Neural cell (in vitro differentiated cells): Measurements from ENCODE around the gene TACC2. TPM values are rescaled to one million over a fixed set of nuclear protein-coding genes. Genes with fewer than 3 reads are reported as not detected.

Experiments used
- H2AFZ ChIP-seq: fragments of 200-600, 300-800 bp; sonication (generic), shearing (Covaris generic); 2 replicates; pipeline ENCODE4 v1.6.0; 2014; ENCODE audit warnings: low read depth, mild to moderate bottlenecking, antibody characterized with exemption, low read length, moderate library complexity
- H3F3A ChIP-seq: fragments of 200-600 bp; shearing (Covaris generic); 2 replicates; pipeline ENCODE4 v1.6.1; 2016; ENCODE audit warnings: mild to moderate bottlenecking, moderate library complexity, mixed read lengths, antibody characterized with exemption, low read length; ENCODE audit not compliant: insufficient read depth, poor library complexity, severe bottlenecking
- H3K27ac ChIP-seq: fragments of 200-600, 300-800 bp; sonication (generic), shearing (Covaris generic); 2 replicates; pipeline ENCODE4 v1.5.1; 2014; ENCODE audit warnings: mild to moderate bottlenecking, low read length, moderate library complexity
- H3K27me3 ChIP-seq: fragments of 300-800, 200-600 bp; sonication (generic), shearing (Covaris generic); 2 replicates; pipeline ENCODE4 v1.6.0; 2014; ENCODE audit warnings: mild to moderate bottlenecking, low read depth, low read length, moderate library complexity; ENCODE audit not compliant: insufficient read depth
- H3K36me3 ChIP-seq: fragments of 300-800, 200-600 bp; sonication (generic), shearing (Covaris generic); 2 replicates; pipeline ENCODE4 v1.5.1; 2014; ENCODE audit warnings: mild to moderate bottlenecking, antibody characterized with exemption, low read length, moderate library complexity; ENCODE audit not compliant: insufficient read depth
- H3K4me2 ChIP-seq: fragments of 300-800, 200-600 bp; sonication (generic), shearing (Covaris generic); 2 replicates; pipeline ENCODE4 v1.6.0; 2014; ENCODE audit warnings: mild to moderate bottlenecking, low read length
- H3K4me3 ChIP-seq: fragments of 300-800, 200-600 bp; sonication (generic), shearing (Covaris generic); 2 replicates; pipeline ENCODE4 v1.5.1; 2014; ENCODE audit warnings: mild to moderate bottlenecking, low read length, moderate library complexity
- H3K79me2 ChIP-seq: fragments of 200-600 bp; shearing (Covaris generic); replicated peaks from 2 replicates; pipeline ENCODE4 v1.6.0; 2014; ENCODE audit warnings: mild to moderate bottlenecking, low read length, moderate library complexity; ENCODE audit not compliant: insufficient read depth
- H3K9ac ChIP-seq: fragments of 300-800, 200-600 bp; sonication (generic), shearing (Covaris generic); 2 replicates; pipeline ENCODE4 v1.6.1; 2016; ENCODE audit warnings: mild to moderate bottlenecking, low read length, mixed read lengths
- H3K9me2 ChIP-seq: fragments of 200-600 bp; shearing (Covaris generic); 2 replicates; pipeline ENCODE4 v1.6.1; 2016; ENCODE audit warnings: mild to moderate bottlenecking, low read length, mixed read lengths; ENCODE audit not compliant: insufficient read depth
- H3K9me3 ChIP-seq: fragments of 200-600, 300-800 bp; sonication (generic), shearing (Covaris generic); 2 replicates; pipeline ENCODE4 v1.6.1; 2016; ENCODE audit warnings: mild to moderate bottlenecking, mixed run types, low read length, moderate library complexity, mixed read lengths
- H4K20me1 ChIP-seq: fragments of 200-600 bp; shearing (Covaris generic); 2 replicates; pipeline ENCODE4 v1.6.1; 2016; ENCODE audit warnings: mild to moderate bottlenecking, mixed run types; ENCODE audit not compliant: insufficient read depth
- CTCF ChIP-seq: fragments of 450-650 bp; IDR thresholded peaks from 2 replicates; pipeline ENCODE4 v1.5.1; 2014; ENCODE audit warnings: antibody characterized with exemption, mild to moderate bottlenecking, moderate library complexity; ENCODE audit not compliant: poor library complexity, severe bottlenecking
- EP300 ChIP-seq: fragments of 450-650 bp; conservative IDR thresholded peaks from 2 replicates; pipeline ENCODE4 v1.6.1; 2014; ENCODE audit warnings: antibody characterized with exemption, mild to moderate bottlenecking, moderate library complexity; ENCODE audit not compliant: poor library complexity, severe bottlenecking
- EZH2 ChIP-seq: fragments of 200-600, 300-800 bp; shearing (Covaris generic), sonication (generic); IDR thresholded peaks from 2 replicates; pipeline ENCODE4 v1.6.1; 2014; ENCODE audit warnings: antibody characterized with exemption, low read length, borderline replicate concordance, mild to moderate bottlenecking; ENCODE audit not compliant: insufficient read depth, poor library complexity, severe bottlenecking
- POLR2AphosphoS5 ChIP-seq: IDR thresholded peaks from 2 replicates; pipeline ENCODE4 v1.6.1; 2012
- RAD21 ChIP-seq: fragments of 450-650 bp; conservative IDR thresholded peaks from 2 replicates; pipeline ENCODE4 v1.6.1; 2014; ENCODE audit warnings: antibody characterized with exemption, mild to moderate bottlenecking, moderate library complexity
- REST ChIP-seq: IDR thresholded peaks from 2 replicates; pipeline ENCODE4 v1.6.1; 2012; ENCODE audit warnings: borderline replicate concordance
- SMC3 ChIP-seq: fragments of 450-650 bp; conservative IDR thresholded peaks from 2 replicates; pipeline ENCODE4 v1.6.1; 2014; ENCODE audit warnings: antibody characterized with exemption, mild to moderate bottlenecking, moderate library complexity; ENCODE audit not compliant: poor library complexity
- TAF1 ChIP-seq: IDR thresholded peaks from 2 replicates; pipeline ENCODE4 v1.6.1; 2012; ENCODE audit warnings: low read depth
- polyA plus RNA-seq: library from polyadenylated mRNA; depleted of rRNA; stranded (reverse); fragments of >200 nt; gene quantifications from 2 replicates; pipeline ENCODE4 v1.2.3, GENCODE V29; 2014

Gene TACC2
- polyA plus RNA-seq, 1 donor from 2014 or later, result 17.6 TPM

GRCh38 chr10:121975295-121976086 lies 13.5 kb upstream of the TACC2 start:
- peak overlapping the region; percentile 70 for H3K9ac ChIP-seq
- no peaks in the 10 kb centered on the region for H3K9me2 ChIP-seq
- TF ChIP-seq EZH2 (no peak), CTCF (peak; percentile 31), REST (no peak), EP300 (no peak), TAF1 (no peak), RAD21 (peak; percentile 41)
- H3K27me3 ChIP-seq, result no peaks in the 10 kb centered on the region
- H3K27ac ChIP-seq, result peak overlapping the region; percentile 59
- H3K4me3 ChIP-seq, result peak overlapping the region; percentile 90
- no peaks in the 10 kb centered on the region for H3K36me3 ChIP-seq
- no peaks in the 10 kb centered on the region for H3K9me3 ChIP-seq
- H3F3A ChIP-seq, result no peaks in the 10 kb centered on the region
- H3K4me2 ChIP-seq, result no peak overlapping the region
- H2AFZ ChIP-seq, result peak overlapping the region; percentile 56
- no peaks in the 10 kb centered on the region for H4K20me1 ChIP-seq
- peaks cover 11% of the 10 kb centered on the region for H3K79me2 ChIP-seq

GRCh38 chr10:121976607-121977006 lies 12.4 kb upstream of the TACC2 start:
- no peak overlapping the region for H3K27ac ChIP-seq
- H2AFZ ChIP-seq, result no peak overlapping the region
- H3K9me3 ChIP-seq, result no peaks in the 10 kb centered on the region
- no peaks in the 10 kb centered on the region for H3K9me2 ChIP-seq
- no peaks in the 10 kb centered on the region for H3F3A ChIP-seq
- TF ChIP-seq EP300 (no peak), POLR2AphosphoS5 (no peak), TAF1 (no peak), RAD21 (no peak), EZH2 (no peak)
- no peak overlapping the region for H3K4me3 ChIP-seq
- H3K9ac ChIP-seq, result no peak overlapping the region
- no peaks in the 10 kb centered on the region for H3K36me3 ChIP-seq
- H4K20me1 ChIP-seq, result no peaks in the 10 kb centered on the region
- peaks cover 11% of the 10 kb centered on the region for H3K79me2 ChIP-seq
- no peaks in the 10 kb centered on the region for H3K27me3 ChIP-seq
- H3K4me2 ChIP-seq, result no peak overlapping the region

GRCh38 chr10:121978511-121978910 lies 10.5 kb upstream of the TACC2 start:
- TF ChIP-seq EZH2 (no peak), RAD21 (no peak), POLR2AphosphoS5 (no peak), EP300 (no peak), CTCF (no peak), SMC3 (no peak)
- no peaks in the 10 kb centered on the region for H4K20me1 ChIP-seq
- no peak overlapping the region for H3K4me3 ChIP-seq

More at GRCh38 chr10:121978511-121978910, 10.5 kb upstream of the TACC2 start:
- H3K4me2 ChIP-seq, result no peak overlapping the region
- H3F3A ChIP-seq, result no peaks in the 10 kb centered on the region
- no peaks in the 10 kb centered on the region for H3K36me3 ChIP-seq
- H3K9me3 ChIP-seq, result no peaks in the 10 kb centered on the region
- no peak overlapping the region for H2AFZ ChIP-seq
- H3K9me2 ChIP-seq, result no peaks in the 10 kb centered on the region
- H3K27me3 ChIP-seq, result no peaks in the 10 kb centered on the region
- no peak overlapping the region for H3K9ac ChIP-seq
- H3K79me2 ChIP-seq, result peaks cover 8% of the 10 kb centered on the region
- H3K27ac ChIP-seq, result no peak overlapping the region
